Natural killer cell (primary cell): ENCODE measurements around the gene RORC. TPM values are rescaled to one million over a fixed set of nuclear protein-coding genes. Genes with fewer than 3 reads are reported as not detected.

Experiments
- ATAC-seq, 3 donors: fragments of 150-1000 bp in 2 of 3; fragments of 200-7000 bp in 1 of 3; cut with Tn5 transposase; 1 replicate in 1 of 3; 2 replicates in 2 of 3; pipeline ENCODE4 v1.10.0; 2021; ENCODE audit warnings: mild to moderate bottlenecking in 2 of 3, moderate library complexity in 2 of 3
- DNase-seq, 2 donors: peaks; one replicate each; pipeline versions ENCODE4 v3.0.0 to v3.0.0-alpha.2; 2013 to 2021; ENCODE audit warnings: mixed read lengths in 1 of 2
- H3K27ac ChIP-seq: one replicate; pipeline ENCODE4 v1.5.1; 2013; ENCODE audit warnings: mild to moderate bottlenecking, low read length
- H3K27me3 ChIP-seq: one replicate; pipeline ENCODE4 v1.6.1; 2013; ENCODE audit warnings: low read length; ENCODE audit not compliant: control insufficient read depth, insufficient read depth
- H3K36me3 ChIP-seq: one replicate; pipeline ENCODE4 v1.6.1; 2013; ENCODE audit warnings: low read length; ENCODE audit not compliant: control insufficient read depth, insufficient read depth
- H3K4me1 ChIP-seq: one replicate; pipeline ENCODE4 v1.6.1; 2013; ENCODE audit warnings: low read length; ENCODE audit not compliant: control insufficient read depth, insufficient read depth
- H3K4me3 ChIP-seq: one replicate; pipeline ENCODE4 v1.5.1; 2013; ENCODE audit warnings: low read length
- H3K9me3 ChIP-seq: one replicate; pipeline ENCODE4 v1.6.1; 2013; ENCODE audit warnings: low read length; ENCODE audit not compliant: control insufficient read depth, insufficient read depth
- H3K27ac Mint-ChIP-seq, 2 donors: one replicate each; pipeline ENCODE4 v1.8.0; 2022; ENCODE audit warnings: mild to moderate bottlenecking in 2 of 2, mixed read lengths in 2 of 2, moderate library complexity in 1 of 2
- H3K27me3 Mint-ChIP-seq, 2 donors: one replicate each; pipeline ENCODE4 v1.8.0; 2022; ENCODE audit warnings: low read depth in 2 of 2, mixed read lengths in 2 of 2
- H3K36me3 Mint-ChIP-seq: one replicate; pipeline ENCODE4 v1.8.0; 2022; ENCODE audit warnings: mixed read lengths
- H3K4me1 Mint-ChIP-seq, 2 donors: one replicate each; pipeline ENCODE4 v1.8.0; 2022; ENCODE audit warnings: mixed read lengths in 2 of 2
- H3K4me3 Mint-ChIP-seq: one replicate; pipeline ENCODE4 v1.8.0; 2022; ENCODE audit warnings: mild to moderate bottlenecking, moderate library complexity, mixed read lengths
- H3K9me3 Mint-ChIP-seq, 2 donors: one replicate each; pipeline ENCODE4 v1.8.0; 2022; ENCODE audit warnings: mixed read lengths in 2 of 2
- WGBS: methylation state at CpG from one replicate; pipeline ENCODE4 v1.1.7; 2013; ENCODE audit warnings: missing lambda C conversion rate; ENCODE audit not compliant: insufficient coverage; 5-methylcytosine and 5-hydroxymethylcytosine counted together
- intact Hi-C: fragments of 100-400 bp; cut with micrococcal nuclease; formaldehyde crosslinking; loops from one replicate; pipeline ENCODE4 v1.14.2; 2022
- total RNA-seq, 4 donors: library from RNA; stranded (reverse); fragments of 120-200 nt in 1 of 4; gene quantifications; one replicate each; pipeline versions ENCODE4 v1.2.3 to v1.2.4, GENCODE V29; 2013 to 2022
- TF ChIP-seq, protein P1 (sequence below): fragments of 200-600 bp; IDR thresholded peaks from one replicate; pipeline ENCODE4 v1.8.0; 2022; ENCODE audit warnings: antibody characterized with exemption

The RORC gene
- total RNA-seq, 3 donors from 2014 or later (not counting 1 experiment from before 2014, with no cell fraction given): 0.14 to 0.78 (median 0.70) TPM

DNA sequence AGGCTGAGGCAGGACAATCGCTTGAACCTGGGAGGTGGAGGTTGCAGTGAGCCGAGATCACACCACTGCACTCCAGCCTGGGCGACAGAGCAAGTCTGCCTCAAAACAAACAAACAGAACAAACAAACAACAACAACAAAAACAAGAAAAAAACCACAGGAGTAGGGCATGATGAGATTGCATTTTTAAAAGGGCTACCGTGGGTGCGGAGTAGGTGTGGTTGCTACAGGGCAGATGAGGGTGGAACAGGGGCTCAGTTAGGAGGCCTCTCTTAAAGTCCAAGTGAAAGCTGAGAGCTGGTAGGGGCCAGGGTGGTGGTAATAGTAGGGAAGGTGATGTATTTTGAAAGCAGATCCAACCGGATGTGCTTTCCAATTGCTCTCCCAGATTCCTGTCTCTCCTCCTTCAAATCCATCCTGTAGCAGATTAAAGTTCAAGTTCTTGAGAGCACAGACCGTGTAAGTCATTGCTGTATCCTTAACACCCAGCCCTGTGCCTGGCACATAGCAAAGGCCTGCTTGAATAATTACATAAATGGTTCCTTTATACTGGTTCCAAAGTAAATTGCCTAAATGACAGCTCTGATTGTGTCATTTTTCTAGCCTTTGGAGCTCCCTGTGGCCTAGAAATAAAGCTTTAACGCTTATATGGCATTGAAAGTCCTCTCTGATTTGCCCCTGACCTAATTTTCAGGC, 22.2 kb downstream of the RORC start:
- H3K4me3 ChIP-seq: no peak overlapping the region
- no peaks in the 10 kb centered on the region for H3K9me3 ChIP-seq
- Mint-ChIP-seq H3K27me3 (no peaks in the 10 kb centered on the region), H3K4me1 (peaks cover 5 to 7% of the 10 kb centered on the region in 2 donors), H3K36me3 (no peaks in the 10 kb centered on the region), H3K9me3 (no peaks in the 10 kb centered on the region), H3K27ac (no peak overlapping the region), H3K4me3 (no peak overlapping the region)
- ATAC-seq (no peak), DNase-seq (no peak)
- H3K27me3 ChIP-seq: no peaks in the 10 kb centered on the region
- H3K27ac ChIP-seq: no peak overlapping the region
- H3K36me3 ChIP-seq: no peaks in the 10 kb centered on the region
- H3K4me1 ChIP-seq: peaks cover 10% of the 10 kb centered on the region
- TF ChIP-seq, protein P1, sequence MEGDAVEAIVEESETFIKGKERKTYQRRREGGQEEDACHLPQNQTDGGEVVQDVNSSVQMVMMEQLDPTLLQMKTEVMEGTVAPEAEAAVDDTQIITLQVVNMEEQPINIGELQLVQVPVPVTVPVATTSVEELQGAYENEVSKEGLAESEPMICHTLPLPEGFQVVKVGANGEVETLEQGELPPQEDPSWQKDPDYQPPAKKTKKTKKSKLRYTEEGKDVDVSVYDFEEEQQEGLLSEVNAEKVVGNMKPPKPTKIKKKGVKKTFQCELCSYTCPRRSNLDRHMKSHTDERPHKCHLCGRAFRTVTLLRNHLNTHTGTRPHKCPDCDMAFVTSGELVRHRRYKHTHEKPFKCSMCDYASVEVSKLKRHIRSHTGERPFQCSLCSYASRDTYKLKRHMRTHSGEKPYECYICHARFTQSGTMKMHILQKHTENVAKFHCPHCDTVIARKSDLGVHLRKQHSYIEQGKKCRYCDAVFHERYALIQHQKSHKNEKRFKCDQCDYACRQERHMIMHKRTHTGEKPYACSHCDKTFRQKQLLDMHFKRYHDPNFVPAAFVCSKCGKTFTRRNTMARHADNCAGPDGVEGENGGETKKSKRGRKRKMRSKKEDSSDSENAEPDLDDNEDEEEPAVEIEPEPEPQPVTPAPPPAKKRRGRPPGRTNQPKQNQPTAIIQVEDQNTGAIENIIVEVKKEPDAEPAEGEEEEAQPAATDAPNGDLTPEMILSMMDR: no peak
- intact Hi-C loops: no loop called here
- WGBS: 79% methylated on average over 8 of the region's 8 CpGs

DNA sequence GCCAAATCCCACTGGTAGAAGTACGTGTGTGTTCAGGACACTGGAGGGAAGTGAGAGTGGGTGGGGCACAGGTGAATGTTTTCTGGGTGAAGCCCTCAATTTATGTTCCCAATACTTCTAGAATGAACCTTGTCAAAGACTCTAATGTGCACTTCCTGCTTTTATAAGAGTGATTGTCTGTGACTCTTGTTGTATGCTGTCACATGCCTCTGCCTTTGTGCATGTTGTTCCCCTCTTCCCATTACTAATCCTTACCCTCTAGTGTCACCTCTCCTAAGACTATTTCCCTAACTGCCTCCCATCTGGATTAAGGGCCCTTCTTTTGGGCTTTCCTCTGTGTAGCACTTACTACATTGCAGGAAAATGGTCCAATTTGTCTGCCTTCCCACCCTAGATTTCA, 23.8 kb downstream of the RORC start:
- intact Hi-C loops: no loop called here
- TF ChIP-seq, protein P1: no peak
- Mint-ChIP-seq H3K4me1 (peaks cover 4% of the 10 kb centered on the region in 2 donors), H3K9me3 (no peaks in the 10 kb centered on the region), H3K27me3 (no peaks in the 10 kb centered on the region), H3K27ac (no peak overlapping the region), H3K4me3 (no peak overlapping the region), H3K36me3 (no peaks in the 10 kb centered on the region)
- no peak for ATAC-seq
- H3K4me1 ChIP-seq: peaks cover 3% of the 10 kb centered on the region
- whole genome bisulfite sequencing: 80% methylated on average over 1 of the region's 1 CpG
- H3K27ac ChIP-seq: no peak overlapping the region
- no peak overlapping the region for H3K4me3 ChIP-seq
- no peaks in the 10 kb centered on the region for H3K27me3 ChIP-seq
- no peaks in the 10 kb centered on the region for H3K9me3 ChIP-seq
- DNase-seq: no peak
- H3K36me3 ChIP-seq: no peaks in the 10 kb centered on the region

DNA sequence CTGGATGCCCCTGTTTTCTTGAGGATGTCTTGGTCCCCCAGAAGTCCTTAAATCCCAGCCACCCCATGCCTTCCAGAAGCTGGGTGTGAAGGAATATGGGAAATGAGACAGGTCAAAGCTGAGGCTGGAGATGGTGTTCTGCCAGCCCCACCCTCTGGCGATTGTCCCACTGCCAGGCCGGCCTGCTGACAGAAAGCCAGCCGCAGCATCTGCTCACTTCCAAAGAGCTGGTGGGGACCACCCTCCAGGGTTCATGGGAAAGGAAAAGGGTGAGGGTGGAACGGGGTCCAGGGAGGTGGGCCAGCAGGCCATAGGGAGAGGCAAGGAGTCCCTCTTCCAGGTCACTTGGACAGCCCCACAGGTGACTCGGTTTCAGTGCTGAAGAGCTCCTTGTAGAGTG, 24.5 kb downstream of the RORC start:
- no peaks in the 10 kb centered on the region for H3K36me3 ChIP-seq
- intact Hi-C loops: no loop called here
- no peaks in the 10 kb centered on the region for H3K36me3 Mint-ChIP-seq

More for the DNA sequence above, 24.5 kb downstream of the RORC start:
- H3K4me3 Mint-ChIP-seq: no peak overlapping the region
- H3K9me3 Mint-ChIP-seq: no peaks in the 10 kb centered on the region
- Histone ChIP-seq H3K27ac (no peak overlapping the region), H3K9me3 (no peaks in the 10 kb centered on the region), H3K4me1 (no peaks in the 10 kb centered on the region), H3K4me3 (no peak overlapping the region), H3K27me3 (no peaks in the 10 kb centered on the region)
- WGBS: 92% methylated on average over 5 of the region's 5 CpGs
- ATAC-seq (no peak), DNase-seq (no peak)
- TF ChIP-seq, protein P1: no peak
- no peak overlapping the region for H3K27ac Mint-ChIP-seq
- no peaks in the 10 kb centered on the region for H3K27me3 Mint-ChIP-seq
- no peaks in the 10 kb centered on the region for H3K4me1 Mint-ChIP-seq
